CD14-positive monocyte (primary cell): ENCODE measurements around the gene MNDA. TPM values are rescaled to one million over a fixed set of nuclear protein-coding genes. Genes with fewer than 3 reads are reported as not detected.

Experiments used
- DNase-seq, 3 donors: peaks; one replicate each; pipeline ENCODE4 v3.0.0-alpha.2; 2011 to 2022
- H2AFZ ChIP-seq: 2 replicates; pipeline ENCODE4 v1.6.0; 2012; ENCODE audit warnings: mild to moderate bottlenecking, low read depth, low read length, inconsistent platforms; ENCODE audit not compliant: insufficient read depth, poor library complexity, severe bottlenecking
- H3K27ac ChIP-seq, 2 donors: 1 replicate in 1 of 2; 2 replicates in 1 of 2; pipeline ENCODE4 v1.5.1; 2012 to 2013; ENCODE audit warnings: low read length in 2 of 2, control low read depth in 1 of 2, inconsistent platforms in 1 of 2, low read depth in 1 of 2, mild to moderate bottlenecking in 1 of 2
- H3K27me3 ChIP-seq, 2 donors: one replicate each; pipeline versions ENCODE4 v1.6.0 to v1.6.1; 2011 to 2013; ENCODE audit warnings: low read length in 2 of 2; ENCODE audit not compliant: control insufficient read depth in 2 of 2, insufficient read depth in 2 of 2
- H3K36me3 ChIP-seq, 2 donors: replicated peaks in 1 of 2; 1 replicate in 1 of 2; 2 replicates in 1 of 2; pipeline versions ENCODE4 v1.5.1 to v1.6.1; 2012 to 2013; ENCODE audit warnings: low read length in 2 of 2, control low read depth in 1 of 2, inconsistent platforms in 1 of 2, mild to moderate bottlenecking in 1 of 2; ENCODE audit not compliant: insufficient read depth in 2 of 2, control insufficient read depth in 1 of 2
- H3K4me1 ChIP-seq, 2 donors: 1 replicate in 1 of 2; 2 replicates in 1 of 2; pipeline versions ENCODE4 v1.5.1 to v1.6.1; 2012 to 2013; ENCODE audit warnings: low read length in 2 of 2, control low read depth in 1 of 2, inconsistent platforms in 1 of 2, mild to moderate bottlenecking in 1 of 2, moderate library complexity in 1 of 2; ENCODE audit not compliant: insufficient read depth in 2 of 2, control insufficient read depth in 1 of 2
- H3K4me2 ChIP-seq: replicated peaks from 2 replicates; pipeline ENCODE3; 2012; ENCODE audit warnings: low read length, moderate library complexity, mild to moderate bottlenecking; ENCODE audit not compliant: poor library complexity, severe bottlenecking; ENCODE audit errors: extremely low read depth
- H3K4me3 ChIP-seq, 3 experiments: fragments of 200-600 bp in 1 of 3; sonication (generic) in 1 of 3; replicated peaks in 1 of 3; 1 replicate in 2 of 3; 2 replicates in 1 of 3; pipeline ENCODE4 v1.5.1; 2011 to 2013; ENCODE audit warnings: low read length in 3 of 3, mild to moderate bottlenecking in 3 of 3, control low read depth in 2 of 3, low read depth in 2 of 3, inconsistent platforms in 1 of 3, moderate library complexity in 1 of 3
- H3K79me2 ChIP-seq: 2 replicates; pipeline ENCODE4 v1.6.0; 2012; ENCODE audit warnings: mild to moderate bottlenecking, control low read depth, inconsistent platforms, low read length, moderate library complexity; ENCODE audit not compliant: insufficient read depth
- H3K9ac ChIP-seq: 2 replicates; pipeline ENCODE4 v1.6.0; 2017; ENCODE audit warnings: low read length, mild to moderate bottlenecking; ENCODE audit not compliant: insufficient read depth, poor library complexity, severe bottlenecking
- H3K9me3 ChIP-seq, 2 donors: replicated peaks in 1 of 2; 1 replicate in 1 of 2; 2 replicates in 1 of 2; pipeline versions ENCODE4 v1.5.1 to v1.6.1; 2012 to 2013; ENCODE audit warnings: low read length in 2 of 2, control low read depth in 1 of 2; ENCODE audit not compliant: control insufficient read depth in 1 of 2, insufficient read depth in 1 of 2
- H4K20me1 ChIP-seq: 2 replicates; pipeline ENCODE4 v1.6.0; 2012; ENCODE audit warnings: mild to moderate bottlenecking, low read length, control low read depth, moderate library complexity; ENCODE audit not compliant: insufficient read depth
- H3K27ac Mint-ChIP-seq, 7 donors: one replicate each; pipeline ENCODE4 v1.8.0; 2020; ENCODE audit warnings: mild to moderate bottlenecking in 7 of 7, mixed read lengths in 7 of 7, moderate library complexity in 6 of 7, inconsistent platforms in 2 of 7
- H3K27me3 Mint-ChIP-seq, 3 donors: one replicate each; pipeline ENCODE4 v1.8.0; 2021 to 2022; ENCODE audit warnings: low read depth in 3 of 3, mild to moderate bottlenecking in 3 of 3, mixed read lengths in 3 of 3, moderate library complexity in 3 of 3, inconsistent platforms in 1 of 3
- H3K36me3 Mint-ChIP-seq, 2 donors: one replicate each; pipeline ENCODE4 v1.8.0; 2020; ENCODE audit warnings: mixed read lengths in 2 of 2, inconsistent platforms in 1 of 2, mild to moderate bottlenecking in 1 of 2
- H3K4me1 Mint-ChIP-seq: one replicate; pipeline ENCODE4 v1.8.0; 2020; ENCODE audit warnings: mild to moderate bottlenecking, mixed read lengths
- H3K4me3 Mint-ChIP-seq, 2 donors: one replicate each; pipeline ENCODE4 v1.8.0; 2020; ENCODE audit warnings: mild to moderate bottlenecking in 2 of 2, mixed read lengths in 2 of 2, moderate library complexity in 1 of 2
- H3K9me3 Mint-ChIP-seq, 7 donors: one replicate each; pipeline ENCODE4 v1.8.0; 2020 to 2022; ENCODE audit warnings: mixed read lengths in 7 of 7, mild to moderate bottlenecking in 6 of 7, moderate library complexity in 6 of 7, inconsistent platforms in 2 of 7
- WGBS: methylation state at CpG from one replicate; pipeline ENCODE4 v1.1.5; 2013; ENCODE audit warnings: missing lambda C conversion rate; ENCODE audit not compliant: insufficient coverage; 5-methylcytosine and 5-hydroxymethylcytosine counted together
- intact Hi-C, 2 donors: fragments of 100-400 bp; cut with micrococcal nuclease; formaldehyde crosslinking; loops; one replicate each; pipeline versions ENCODE4 v1.15.0 to v1.15.1; 2023
- polyA plus RNA-seq, 3 donors: library from polyadenylated mRNA; depleted of rRNA in 1 of 3; unstranded in 2 of 3; stranded (reverse) in 1 of 3; fragments of 300-500 nt in 2 of 3; fragments of >200 nt in 1 of 3; fragmentation: Illumina TruSeq in 2 of 3; gene quantifications; 1 replicate in 2 of 3; 2 replicates in 1 of 3; pipeline ENCODE4 v1.2.3, GENCODE V29; 2012 to 2021
- TF ChIP-seq, protein P1 (sequence below): fragments of 200-600 bp; IDR thresholded peaks from one replicate; pipeline ENCODE4 v1.8.0; 2022; ENCODE audit warnings: antibody characterized with exemption, mild to moderate bottlenecking

The MNDA gene
- polyA plus RNA-seq, 3 donors, result 365 to 1,917 (median 1,418) TPM

DNA sequence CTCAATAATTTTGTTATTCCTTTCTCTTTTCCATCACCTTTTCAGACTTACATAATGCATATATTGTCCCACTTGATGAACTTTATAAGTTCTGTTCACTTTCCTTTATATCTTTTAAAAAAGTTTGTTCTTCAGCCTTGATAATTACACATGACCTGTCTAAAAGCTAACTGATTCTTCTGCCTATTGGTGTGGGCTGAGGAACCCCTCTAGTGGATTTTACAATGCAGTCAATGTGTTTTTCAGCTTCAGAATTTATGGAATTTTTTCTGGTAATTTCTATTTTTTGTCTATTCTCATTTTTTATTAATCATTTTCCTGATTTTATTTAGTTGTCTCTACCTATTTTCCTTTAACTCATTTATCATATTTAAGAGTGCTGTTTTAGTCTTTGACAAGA is 7.5 kb downstream of the MNDA start:
- peak overlapping the region; percentile 62 to 91 for H3K4me3 Mint-ChIP-seq
- H3K79me2 ChIP-seq, result peaks cover 100% of the 10 kb centered on the region

GRCh38 chr1:158839566-158839965 is 8.4 kb downstream of the MNDA start:
- WGBS, result no CpG with 5 or more reads among the region's 2 CpGs
- Mint-ChIP-seq H3K4me1 (peaks cover 69% of the 10 kb centered on the region), H3K4me3 (peak overlapping the region; percentile 62 to 91), H3K9me3 (peaks cover 0 to 3% (median 0%) of the 10 kb centered on the region in 7 donors), H3K27ac (peak overlapping the region in 6 of 7 donors; percentile 52 to 88 (median 75)), H3K27me3 (no peaks in the 10 kb centered on the region), H3K36me3 (peaks cover 66 to 85% of the 10 kb centered on the region in 2 donors)
- Histone ChIP-seq H3K36me3 (peaks cover 68 to 70% of the 10 kb centered on the region in 2 donors), H3K9ac (peak overlapping the region; percentile 73), H3K27me3 (no peaks in the 10 kb centered on the region), H3K79me2 (peaks cover 100% of the 10 kb centered on the region), H3K4me3 (peak overlapping the region; percentile 86 to 100 (median 92)), H2AFZ (no peak overlapping the region), H3K4me1 (peaks cover 44 to 69% of the 10 kb centered on the region in 2 donors), H4K20me1 (peaks cover 100% of the 10 kb centered on the region), H3K27ac (peak overlapping the region; percentile 41 to 69), H3K4me2 (peak overlapping the region; percentile 80), H3K9me3 (no peaks in the 10 kb centered on the region)
- intact Hi-C loops, result loop anchor here in 1 of 2 donors (5.0 to 10.0 kb wide), 2 partner anchors 37 to 225 kb away; no protein-coding TSS in a partner anchor
- DNase-seq, result no peak
- TF ChIP-seq, protein P1, sequence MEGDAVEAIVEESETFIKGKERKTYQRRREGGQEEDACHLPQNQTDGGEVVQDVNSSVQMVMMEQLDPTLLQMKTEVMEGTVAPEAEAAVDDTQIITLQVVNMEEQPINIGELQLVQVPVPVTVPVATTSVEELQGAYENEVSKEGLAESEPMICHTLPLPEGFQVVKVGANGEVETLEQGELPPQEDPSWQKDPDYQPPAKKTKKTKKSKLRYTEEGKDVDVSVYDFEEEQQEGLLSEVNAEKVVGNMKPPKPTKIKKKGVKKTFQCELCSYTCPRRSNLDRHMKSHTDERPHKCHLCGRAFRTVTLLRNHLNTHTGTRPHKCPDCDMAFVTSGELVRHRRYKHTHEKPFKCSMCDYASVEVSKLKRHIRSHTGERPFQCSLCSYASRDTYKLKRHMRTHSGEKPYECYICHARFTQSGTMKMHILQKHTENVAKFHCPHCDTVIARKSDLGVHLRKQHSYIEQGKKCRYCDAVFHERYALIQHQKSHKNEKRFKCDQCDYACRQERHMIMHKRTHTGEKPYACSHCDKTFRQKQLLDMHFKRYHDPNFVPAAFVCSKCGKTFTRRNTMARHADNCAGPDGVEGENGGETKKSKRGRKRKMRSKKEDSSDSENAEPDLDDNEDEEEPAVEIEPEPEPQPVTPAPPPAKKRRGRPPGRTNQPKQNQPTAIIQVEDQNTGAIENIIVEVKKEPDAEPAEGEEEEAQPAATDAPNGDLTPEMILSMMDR, result no peak

More for the DNA sequence above, 7.5 kb downstream of the MNDA start:
- Histone ChIP-seq H3K9me3 (no peaks in the 10 kb centered on the region), H3K36me3 (peaks cover 59 to 61% of the 10 kb centered on the region in 2 donors), H3K4me1 (peaks cover 44 to 69% of the 10 kb centered on the region in 2 donors), H3K4me3 (peak overlapping the region; percentile 86 to 100 (median 92)), H2AFZ (no peak overlapping the region), H3K27me3 (no peaks in the 10 kb centered on the region), H3K9ac (peak overlapping the region; percentile 73), H4K20me1 (peaks cover 100% of the 10 kb centered on the region), H3K27ac (peak overlapping the region in 1 of 2 donors; percentile 69), H3K4me2 (peak overlapping the region; percentile 80)
- peak overlapping the region; percentile 26 to 88 (median 73) for H3K27ac Mint-ChIP-seq
- peaks cover 0 to 6% (median 0%) of the 10 kb centered on the region in 7 donors for H3K9me3 Mint-ChIP-seq
- TF ChIP-seq, protein P1, result no peak
- DNase-seq, result no peak
- intact Hi-C loops, result loop anchor here in 1 of 2 donors (5.0 to 10.0 kb wide), 2 partner anchors 36 to 226 kb away; no protein-coding TSS in a partner anchor
- H3K27me3 Mint-ChIP-seq, result no peaks in the 10 kb centered on the region
- H3K4me1 Mint-ChIP-seq, result peaks cover 67% of the 10 kb centered on the region
- H3K36me3 Mint-ChIP-seq, result peaks cover 62 to 84% of the 10 kb centered on the region in 2 donors
